Parathyroid adenoma (tissue), 2 donors: ENCODE results near the gene TRPM5.

ENCODE experiments used
- H2AFZ ChIP-seq: fragments of 300-600 bp; sonication (generic); one replicate; pipeline ENCODE4 v1.7.0; 2017; ENCODE audit warnings: antibody characterized with exemption, mild to moderate bottlenecking
- H3K27ac ChIP-seq: fragments of 300-600 bp; sonication (generic); one replicate; pipeline ENCODE4 v1.7.0; 2017
- H3K27me3 ChIP-seq: fragments of 300-600 bp; sonication (generic); one replicate; pipeline ENCODE4 v1.7.0; 2017; ENCODE audit warnings: low read length; ENCODE audit not compliant: control insufficient read depth, insufficient read depth
- H3K36me3 ChIP-seq: fragments of 300-600 bp; sonication (generic); one replicate; pipeline ENCODE4 v1.7.0; 2017; ENCODE audit warnings: low read length; ENCODE audit not compliant: control insufficient read depth, insufficient read depth
- H3K4me1 ChIP-seq: fragments of 300-600 bp; sonication (generic); one replicate; pipeline ENCODE4 v1.7.0; 2017; ENCODE audit warnings: control low read depth
- H3K4me2 ChIP-seq: fragments of 300-600 bp; sonication (generic); one replicate; pipeline ENCODE4 v1.7.0; 2017; ENCODE audit warnings: low read length
- H3K4me3 ChIP-seq: fragments of 300-600 bp; sonication (generic); one replicate; pipeline ENCODE4 v1.7.0; 2017; ENCODE audit warnings: low read depth, low read length
- H3K79me2 ChIP-seq: fragments of 300-600 bp; sonication (generic); one replicate; pipeline ENCODE4 v1.7.0; 2017; ENCODE audit warnings: control low read depth
- H3K9ac ChIP-seq: fragments of 300-600 bp; sonication (generic); one replicate; pipeline ENCODE4 v1.7.0; 2017; ENCODE audit warnings: mild to moderate bottlenecking
- H3K9me3 ChIP-seq: fragments of 300-600 bp; sonication (generic); one replicate; pipeline ENCODE4 v1.7.0; 2017; ENCODE audit warnings: low read length; ENCODE audit not compliant: control insufficient read depth
- CTCF ChIP-seq: fragments of 300-600 bp; sonication (generic); IDR thresholded peaks from one replicate; pipeline ENCODE4 v1.7.0; 2017; ENCODE audit warnings: antibody characterized with exemption, mild to moderate bottlenecking
- donor health status: primary hyperparathyroidism.

Gene TRPM5

DNA sequence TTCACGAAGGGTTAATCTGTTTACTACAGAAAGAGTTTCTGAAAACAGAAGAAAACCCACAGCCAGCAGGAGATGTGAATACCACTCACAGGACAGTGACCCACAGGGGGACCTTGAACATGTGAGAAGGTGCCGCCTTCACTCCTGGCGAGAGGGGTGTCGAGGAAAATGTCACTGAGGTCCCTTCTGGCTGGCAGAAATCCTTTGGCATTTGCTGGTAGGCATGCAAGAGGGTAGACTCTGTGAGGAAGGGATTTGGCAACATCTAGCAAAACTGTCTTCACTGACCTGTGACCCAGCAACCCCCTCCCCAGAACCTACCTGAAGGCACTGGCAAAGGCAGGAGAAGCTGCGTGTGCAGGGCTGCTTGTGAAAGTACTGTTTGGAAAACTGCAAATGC lies 9.1 kb upstream of the TRPM5 start:
- H3K4me3 ChIP-seq, result no peak overlapping the region
- H3K4me1 ChIP-seq, result no peaks in the 10 kb centered on the region
- no peak overlapping the region for H3K9ac ChIP-seq
- TF ChIP-seq CTCF, result no peak
- no peaks in the 10 kb centered on the region for H3K79me2 ChIP-seq
- no peaks in the 10 kb centered on the region for H3K36me3 ChIP-seq
- H2AFZ ChIP-seq, result no peak overlapping the region
- no peak overlapping the region for H3K27ac ChIP-seq
- H3K4me2 ChIP-seq, result no peak overlapping the region
- no peaks in the 10 kb centered on the region for H3K27me3 ChIP-seq
- no peaks in the 10 kb centered on the region for H3K9me3 ChIP-seq

DNA sequence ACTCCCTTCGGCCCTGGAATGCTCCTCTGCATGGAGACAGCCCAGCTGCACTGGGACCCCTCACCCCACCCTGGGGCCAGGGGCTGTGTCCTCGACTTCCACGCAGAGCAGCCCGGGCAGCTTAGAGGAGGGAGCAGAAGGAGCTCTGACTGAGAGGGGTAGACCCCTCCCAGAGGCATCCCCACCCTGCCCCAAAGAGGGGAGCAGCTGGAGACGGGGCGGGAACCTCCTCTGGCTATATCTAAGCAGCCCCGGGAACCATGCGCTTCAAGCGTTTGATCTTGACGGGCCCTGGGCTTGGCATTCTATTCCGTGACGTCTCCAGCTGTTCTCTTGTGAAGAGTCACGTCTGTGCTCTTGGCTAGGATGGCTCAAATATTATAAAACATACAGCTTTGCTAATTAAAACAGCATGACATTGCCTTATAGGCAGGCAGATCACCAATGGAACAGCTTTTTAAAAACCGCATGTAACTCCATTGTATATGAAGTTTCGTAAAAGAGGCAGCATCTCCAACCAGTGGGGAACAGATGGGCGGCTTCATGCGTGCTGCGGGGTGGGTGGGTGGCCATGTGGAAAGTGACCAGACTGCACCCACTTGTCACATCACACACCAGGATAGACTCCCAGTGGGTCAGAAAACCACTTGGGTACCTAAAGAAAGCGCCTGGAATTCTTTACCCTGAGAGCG lies 8.2 kb upstream of the TRPM5 start:
- H3K4me3 ChIP-seq, result no peak overlapping the region
- no peak overlapping the region for H3K4me2 ChIP-seq
- TF ChIP-seq CTCF, result no peak
- no peak overlapping the region for H3K27ac ChIP-seq
- no peaks in the 10 kb centered on the region for H3K27me3 ChIP-seq
- no peaks in the 10 kb centered on the region for H3K36me3 ChIP-seq
- H2AFZ ChIP-seq, result no peak overlapping the region
- no peak overlapping the region for H3K9ac ChIP-seq
- no peaks in the 10 kb centered on the region for H3K9me3 ChIP-seq
- H3K4me1 ChIP-seq, result no peaks in the 10 kb centered on the region
- peaks cover 3% of the 10 kb centered on the region for H3K79me2 ChIP-seq

DNA sequence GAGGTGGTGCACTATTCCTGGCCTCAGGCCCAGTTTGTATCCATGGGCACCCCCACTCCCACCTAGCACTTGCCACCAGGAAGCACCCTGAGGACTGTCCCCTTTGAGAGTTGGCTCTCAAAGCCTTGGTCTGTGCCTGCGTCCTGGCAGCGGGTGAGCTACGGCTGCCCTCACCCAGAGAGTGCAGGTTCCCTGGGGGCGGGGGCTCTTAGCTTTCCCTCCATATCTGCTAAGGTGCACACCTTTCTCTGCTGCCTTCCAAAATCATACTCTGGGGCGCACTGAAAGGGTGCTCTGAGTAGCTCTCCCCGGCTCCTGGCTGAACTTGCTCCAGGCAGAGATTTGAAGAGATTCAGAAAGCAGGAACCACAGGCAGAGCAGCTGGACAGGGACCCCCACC lies 7.6 kb upstream of the TRPM5 start:
- no peak for TF ChIP-seq CTCF
- Histone ChIP-seq H3K9me3 (no peaks in the 10 kb centered on the region), H3K79me2 (peaks cover 7% of the 10 kb centered on the region), H3K4me2 (no peak overlapping the region), H3K36me3 (no peaks in the 10 kb centered on the region), H2AFZ (no peak overlapping the region), H3K4me3 (no peak overlapping the region), H3K4me1 (no peaks in the 10 kb centered on the region), H3K9ac (no peak overlapping the region), H3K27ac (no peak overlapping the region), H3K27me3 (no peaks in the 10 kb centered on the region)

DNA sequence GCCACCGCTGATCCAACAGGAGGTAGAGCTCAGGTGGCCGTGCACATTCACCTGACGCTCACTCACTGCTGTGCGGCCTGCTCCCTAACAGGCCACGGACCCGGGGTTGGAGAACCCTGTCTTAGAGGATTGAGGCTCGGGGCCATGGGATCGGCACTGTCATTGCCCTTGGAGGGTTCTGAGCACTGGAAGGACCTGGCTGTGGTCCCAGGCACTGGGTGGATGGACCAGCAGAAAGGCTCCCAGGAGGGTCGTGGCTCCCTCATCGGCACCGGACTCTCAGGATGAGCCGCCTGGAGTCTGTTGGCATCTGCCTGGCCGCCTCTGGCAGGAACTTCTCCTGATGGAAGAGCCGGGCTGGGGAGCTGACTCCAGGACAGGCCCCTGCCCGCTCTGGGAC lies 7.0 kb upstream of the TRPM5 start:
- Histone ChIP-seq H3K27ac (no peak overlapping the region), H3K4me1 (no peaks in the 10 kb centered on the region), H3K9me3 (no peaks in the 10 kb centered on the region), H3K4me2 (no peak overlapping the region), H3K27me3 (no peaks in the 10 kb centered on the region), H3K4me3 (no peak overlapping the region), H2AFZ (no peak overlapping the region), H3K79me2 (peaks cover 8% of the 10 kb centered on the region), H3K36me3 (no peaks in the 10 kb centered on the region), H3K9ac (no peak overlapping the region)
- no peak for TF ChIP-seq CTCF
